Stimulated activated CD4-positive, alpha-beta T cell treated with anti-CD3 and anti-CD28 coated beads, Interleukin-4, amount 100 ng/mL, for 48 hours (primary cell): ENCODE measurements around the gene FBXL19.
"Not testable (repeated sequence)": the region's sequence is repeated elsewhere in the genome, so short reads cannot be mapped to it uniquely, and the experiment has no call there.

ENCODE experiments used
- DNase-seq, 2 donors: peaks; one replicate each; pipeline ENCODE4 v3.0.0-alpha.2; 2020; ENCODE audit warnings: low read depth in 2 of 2

The FBXL19 gene

DNA sequence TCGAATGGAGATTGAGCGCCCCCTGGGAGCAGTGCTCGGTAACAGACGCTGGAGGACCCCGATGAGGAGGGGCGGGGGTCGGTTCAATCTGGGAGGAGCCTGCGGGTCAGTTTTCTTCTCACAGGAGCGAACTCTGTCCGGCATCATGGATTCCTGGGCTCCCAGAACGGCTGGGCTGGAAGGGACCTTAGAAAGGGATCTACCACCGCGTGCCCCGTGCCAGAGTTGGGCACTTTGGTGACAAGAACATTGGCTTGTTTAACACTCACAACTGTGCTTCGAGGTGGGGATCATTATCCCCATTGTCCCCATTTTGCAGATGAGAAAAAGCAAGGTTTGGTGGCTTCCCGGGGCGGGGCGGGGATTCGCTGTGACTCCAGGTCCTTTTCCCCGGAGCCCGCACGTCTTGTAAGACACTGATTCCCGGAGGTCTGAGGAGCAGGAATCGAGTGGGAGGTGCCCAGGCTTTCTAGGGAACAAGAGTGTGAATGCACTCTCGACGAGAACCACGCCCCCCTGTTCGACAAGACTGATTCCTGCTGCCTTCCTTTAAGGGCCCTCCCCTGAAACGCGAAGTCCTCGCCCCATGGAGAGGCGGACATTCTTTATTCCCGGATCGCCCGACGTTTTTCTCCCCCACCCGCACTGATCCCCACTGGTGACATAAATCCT lies 1.5 kb upstream of the FBXL19 start:
- peak; percentile 79 to 81 for DNase-seq

DNA sequence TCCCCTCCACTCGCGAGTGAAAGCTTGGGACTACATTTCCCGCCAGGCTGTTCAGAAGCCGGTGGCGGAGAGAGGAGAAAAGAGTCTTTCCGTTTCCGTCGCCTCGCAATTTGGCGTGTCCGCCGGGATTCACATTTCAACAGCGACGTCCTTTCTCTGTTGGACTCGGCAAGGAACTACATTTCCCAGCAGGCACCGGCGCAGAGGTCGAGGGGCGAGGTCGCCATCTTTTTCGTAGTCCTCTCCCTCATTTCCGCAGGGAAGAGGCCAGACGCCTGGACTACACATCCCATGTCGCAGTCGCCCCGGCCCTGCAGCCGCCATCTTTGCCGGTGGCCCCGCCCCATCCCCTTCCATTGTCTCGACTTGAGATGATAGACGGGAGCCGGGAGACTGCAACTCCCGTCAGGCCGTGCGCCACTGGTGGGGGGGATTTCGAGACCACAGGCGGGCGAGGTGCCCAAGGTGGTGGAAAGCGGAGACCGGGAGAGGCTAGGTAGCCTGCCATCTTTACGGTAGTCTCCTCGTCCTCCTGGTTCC lies 882 bp upstream of the FBXL19 start:
- peak; percentile 98 to 99 for DNase-seq

DNA sequence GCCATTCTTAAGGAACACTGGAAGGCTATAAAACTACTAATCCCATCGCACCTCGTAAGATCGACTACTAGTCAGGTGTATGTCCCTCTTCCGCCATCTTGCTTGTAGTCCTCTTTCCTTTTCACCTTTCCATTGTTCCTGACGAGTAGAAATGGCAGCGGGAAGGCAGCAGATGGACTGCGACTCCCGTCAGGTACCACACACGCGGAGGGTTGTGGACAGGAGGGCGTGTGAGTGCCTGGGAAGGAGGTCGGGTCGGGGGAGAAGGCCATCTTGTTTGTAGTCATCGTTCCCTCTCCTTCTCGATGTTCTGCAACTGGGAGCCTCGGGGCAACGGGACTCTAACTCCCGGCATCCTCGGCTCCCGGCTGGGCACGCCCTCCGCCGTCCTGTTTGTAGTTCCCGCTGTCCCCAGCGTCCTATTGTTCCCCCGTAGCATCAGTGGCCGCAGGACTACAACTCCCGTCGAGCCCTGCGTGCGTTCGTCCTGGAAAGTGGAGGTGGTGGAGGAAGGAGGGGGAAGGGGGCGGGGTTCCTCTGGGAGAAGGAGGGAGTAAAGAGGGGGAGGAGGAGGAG lies 324 bp upstream of the FBXL19 start:
- peak; percentile 93 to 96 for DNase-seq

- no peak for DNase-seq
Measured at GRCh38 chr16:30924076-30924912, 922 bp downstream of the FBXL19 start.

GRCh38 chr16:30924913-30925631 lies 1.7 kb downstream of the FBXL19 start:
- DNase-seq = no peak

GRCh38 chr16:30925632-30925987 lies 2.2 kb downstream of the FBXL19 start:
- DNase-seq = no peak

DNA sequence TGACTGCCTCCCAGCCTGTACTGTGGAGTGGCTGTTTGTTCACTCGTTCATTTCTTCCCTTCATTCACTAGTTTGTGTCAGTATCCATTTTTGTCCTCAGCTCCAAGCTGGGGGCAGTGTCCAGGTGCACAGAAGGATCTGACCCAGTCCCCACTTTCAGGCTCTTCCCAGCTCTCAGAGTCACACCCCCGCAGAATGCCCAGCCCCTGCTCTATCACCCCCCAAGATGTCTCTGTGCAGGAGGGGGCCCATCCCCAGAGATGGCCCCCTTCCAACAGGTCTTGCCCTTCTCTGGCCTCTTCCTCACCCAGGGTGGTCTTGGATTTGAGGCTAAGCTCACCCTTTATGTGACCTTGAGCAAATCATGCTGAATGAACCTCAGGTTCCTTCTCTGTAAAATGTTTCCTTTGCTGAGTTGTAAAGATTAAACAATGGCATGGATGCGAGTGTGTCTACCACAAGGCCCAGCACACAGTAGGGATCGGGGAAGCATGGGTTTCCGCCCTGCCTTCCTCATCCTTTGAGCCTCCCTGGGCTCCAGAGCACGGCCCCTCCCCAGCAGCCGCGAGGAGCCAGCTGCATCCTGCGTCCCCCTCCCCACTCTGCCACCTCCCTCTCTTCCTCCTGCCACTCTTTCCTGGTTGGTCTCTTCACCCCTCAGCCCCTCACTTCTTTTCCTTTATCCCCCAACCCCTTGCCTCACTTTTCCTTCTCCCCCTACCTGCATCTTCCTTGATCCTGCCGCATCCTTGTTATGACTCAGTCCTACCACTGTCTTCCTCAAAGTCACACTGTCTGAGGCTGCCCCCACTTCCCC lies 2.8 kb downstream of the FBXL19 start:
- DNase-seq = no peak

DNA sequence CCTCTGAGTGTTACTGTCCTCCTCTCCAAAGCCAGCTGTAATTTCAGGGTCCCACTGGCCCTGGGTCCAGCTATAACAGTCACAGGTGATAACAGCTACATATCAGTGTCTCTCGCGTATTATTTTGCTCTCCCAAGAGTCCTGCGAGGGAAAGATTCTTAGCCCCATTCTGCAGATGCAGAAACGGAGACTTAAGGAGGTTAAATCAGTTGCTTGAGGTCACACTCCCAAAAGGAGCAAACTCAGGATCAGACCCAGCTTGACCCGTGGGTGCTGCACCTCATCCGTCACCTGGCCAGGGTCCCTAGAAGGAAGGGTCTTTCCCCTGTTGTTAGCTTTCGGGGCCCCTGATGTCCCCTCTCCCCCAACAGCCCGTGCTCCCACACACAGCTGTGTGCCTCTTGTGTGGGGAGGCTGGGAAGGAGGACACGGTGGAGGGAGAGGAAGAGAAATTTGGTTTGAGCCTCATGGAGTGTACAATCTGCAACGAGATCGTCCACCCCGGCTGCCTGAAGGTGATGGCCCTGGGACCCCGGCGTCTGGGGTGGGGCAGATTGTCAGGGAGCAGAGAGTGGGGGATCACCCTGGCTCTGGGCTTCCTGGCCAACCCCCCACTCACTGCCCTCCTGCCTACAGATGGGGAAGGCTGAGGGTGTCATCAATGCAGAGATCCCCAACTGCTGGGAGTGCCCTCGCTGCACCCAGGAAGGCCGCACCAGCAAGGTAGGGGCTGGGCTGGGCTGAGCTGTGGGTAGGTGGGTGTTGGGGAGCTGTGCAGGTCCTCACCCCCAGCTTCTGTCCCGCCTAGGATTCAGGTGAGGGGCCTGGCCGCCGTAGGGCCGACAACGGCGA lies 3.8 kb downstream of the FBXL19 start:
- DNase-seq = no peak

GRCh38 chr16:30927789-30928378 lies 4.5 kb downstream of the FBXL19 start:
- peak in 1 of 2 donors; percentile 19 for DNase-seq

- no peak for DNase-seq
Measured at GRCh38 chr16:30928390-30928789, 5.0 kb downstream of the FBXL19 start.

DNA sequence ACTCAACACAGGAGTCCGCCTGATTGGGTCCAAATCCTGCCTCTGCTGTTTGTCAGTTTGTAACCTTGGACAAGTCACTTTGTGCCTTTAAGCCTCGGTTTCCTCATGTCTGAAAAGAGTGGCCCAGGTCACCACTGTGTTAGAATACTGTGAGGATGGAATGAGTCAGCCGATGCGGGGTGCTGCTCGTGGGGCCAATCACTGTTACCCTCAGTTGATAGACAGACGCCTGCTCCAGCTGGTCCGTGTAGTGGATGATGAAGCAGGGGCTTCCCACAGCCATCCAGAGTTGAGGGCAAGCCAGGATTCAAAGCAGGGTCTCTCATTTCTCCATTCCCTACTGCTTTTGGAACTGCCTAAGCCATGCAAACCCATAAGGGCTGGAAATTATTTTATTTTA lies 5.8 kb downstream of the FBXL19 start:
- no peak for DNase-seq

DNA sequence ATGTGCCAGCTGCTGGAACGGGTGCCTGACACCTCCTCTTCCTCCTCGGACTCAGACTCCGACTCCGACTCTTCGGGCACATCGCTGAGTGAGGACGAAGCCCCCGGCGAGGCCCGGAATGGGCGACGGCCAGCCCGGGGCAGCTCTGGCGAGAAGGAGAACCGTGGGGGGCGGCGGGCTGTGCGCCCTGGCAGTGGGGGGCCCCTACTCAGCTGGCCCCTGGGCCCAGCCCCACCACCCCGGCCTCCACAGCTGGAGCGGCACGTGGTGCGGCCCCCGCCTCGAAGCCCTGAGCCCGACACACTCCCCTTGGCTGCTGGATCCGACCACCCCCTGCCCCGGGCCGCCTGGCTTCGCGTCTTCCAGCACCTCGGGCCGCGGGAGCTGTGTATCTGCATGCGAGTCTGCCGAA lies 6.8 kb downstream of the FBXL19 start:
- no peak for DNase-seq

DNA sequence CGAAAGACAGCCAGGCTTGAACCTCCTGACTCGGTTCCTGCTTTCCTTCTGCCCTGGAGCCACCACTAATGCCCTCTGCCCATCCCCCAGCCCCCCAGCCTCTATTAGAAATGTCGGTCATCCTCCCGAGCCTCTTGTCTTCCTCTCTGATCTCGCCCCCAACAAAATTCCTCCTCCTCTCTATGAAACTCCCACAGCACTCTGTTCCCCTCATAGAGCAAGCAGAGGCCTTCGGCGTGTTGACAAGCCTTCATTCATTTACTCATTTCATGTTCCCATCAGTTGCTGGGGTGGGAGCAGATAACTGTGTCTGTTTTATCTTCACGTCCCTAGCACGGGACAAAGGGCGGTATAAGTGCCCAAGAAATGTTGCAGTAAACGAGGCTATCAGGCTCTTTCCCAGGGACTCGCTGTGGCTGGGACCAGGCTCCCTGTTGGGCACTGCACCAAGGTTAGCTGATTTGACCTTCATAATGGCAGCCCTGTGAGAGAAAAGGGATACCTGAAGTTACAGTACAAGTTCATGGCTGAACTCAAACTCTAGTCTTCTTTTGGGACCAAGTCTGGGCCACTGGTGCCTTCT lies 7.8 kb downstream of the FBXL19 start:
- no peak for DNase-seq

DNA sequence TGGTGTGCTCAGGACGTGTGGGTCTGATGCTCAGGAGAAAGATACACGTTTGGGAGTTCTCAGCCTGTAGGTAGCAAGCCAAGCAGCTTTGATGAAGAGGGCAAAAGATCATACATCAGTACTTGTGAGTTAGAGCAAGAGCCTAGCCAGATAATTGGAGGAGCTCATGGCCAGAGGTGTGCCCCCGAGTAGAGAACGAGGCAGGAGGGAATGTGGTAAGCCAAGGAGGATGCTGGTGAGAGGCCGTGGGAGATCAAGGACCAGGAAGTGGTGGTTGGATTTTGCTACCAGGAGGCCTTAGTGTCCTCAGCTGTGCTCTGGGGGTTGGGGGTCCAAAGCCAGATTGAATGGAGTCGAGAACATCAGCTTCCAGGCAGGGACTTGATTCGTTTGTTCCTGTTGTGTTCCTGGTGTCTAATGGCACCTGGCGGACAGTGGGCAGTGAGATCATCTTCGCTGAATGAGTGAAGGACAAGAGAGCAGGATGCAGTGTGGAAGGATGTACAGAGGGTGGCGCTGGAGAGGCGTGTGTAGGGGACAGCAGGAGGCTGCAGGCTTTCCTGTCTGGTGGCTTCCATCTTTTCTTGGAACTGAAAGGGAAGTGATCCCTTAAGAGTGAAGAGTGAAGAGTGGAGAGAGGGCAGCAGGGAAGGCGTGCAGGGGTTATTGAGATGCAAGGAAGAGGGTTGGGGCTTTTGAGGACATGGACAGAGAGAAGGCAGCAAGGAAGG lies 11.6 kb downstream of the FBXL19 start:
- DNase-seq = no peak

DNA sequence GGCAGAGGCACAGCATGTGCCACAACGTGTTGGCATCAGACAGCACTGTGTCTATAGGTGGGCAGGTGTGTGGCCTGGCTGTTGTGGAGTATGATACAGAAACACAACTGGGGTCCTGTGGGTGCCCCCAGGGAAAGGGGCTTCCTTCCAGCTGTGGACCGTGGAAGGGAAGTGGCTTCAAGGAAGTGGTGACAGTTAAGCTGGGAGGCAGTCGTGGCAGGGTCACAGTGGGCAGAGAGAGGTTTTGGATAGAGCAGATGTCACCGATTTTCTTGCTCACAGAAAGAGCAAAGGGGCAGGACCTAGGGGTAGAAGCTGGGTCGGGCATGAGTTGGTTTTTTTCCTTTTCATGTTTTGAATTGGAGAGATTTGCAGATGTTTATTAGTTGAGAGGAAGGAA lies 14.3 kb downstream of the FBXL19 start:
- no peak for DNase-seq

GRCh38 chr16:30939571-30939970 lies 16.2 kb downstream of the FBXL19 start:
- not testable (repeated sequence) for DNase-seq

DNA sequence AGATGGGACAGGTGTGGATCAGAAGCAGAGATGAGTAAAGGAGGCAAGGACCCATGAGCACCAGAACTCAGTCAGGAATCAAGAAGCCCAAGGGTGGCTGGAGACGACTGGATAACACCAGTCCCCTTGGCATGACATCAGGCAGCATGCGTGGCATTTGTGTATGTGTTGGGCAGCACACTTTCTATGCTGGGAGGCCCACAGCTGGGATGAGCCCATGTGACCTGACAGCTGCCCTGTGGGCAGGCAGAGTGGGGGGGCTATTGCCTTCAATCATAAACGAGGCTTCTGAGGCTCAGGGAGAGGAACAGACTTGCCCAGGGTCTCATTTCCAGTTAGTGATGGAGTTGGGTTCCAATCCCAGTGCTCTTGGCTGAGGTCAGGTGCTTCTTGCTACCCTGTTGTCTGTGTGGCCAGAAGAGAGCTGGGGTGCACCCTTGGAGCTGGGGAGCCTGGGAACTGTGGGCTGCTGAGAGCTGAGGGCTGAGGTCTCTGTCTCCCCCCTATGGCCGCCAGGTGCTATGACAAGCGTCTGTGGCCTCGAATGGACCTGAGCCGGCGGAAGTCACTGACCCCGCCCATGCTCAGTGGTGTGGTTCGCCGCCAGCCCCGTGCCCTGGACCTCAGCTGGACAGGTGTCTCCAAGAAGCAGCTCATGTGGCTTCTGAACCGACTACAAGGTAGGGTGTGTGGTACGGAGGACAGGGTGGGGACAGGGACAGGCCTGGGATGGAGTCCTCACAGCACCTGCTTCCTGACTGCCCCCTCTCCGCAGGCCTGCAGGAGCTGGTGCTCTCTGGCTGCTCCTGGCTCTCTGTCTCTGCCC lies 18.4 kb downstream of the FBXL19 start:
- DNase-seq = no peak

DNA sequence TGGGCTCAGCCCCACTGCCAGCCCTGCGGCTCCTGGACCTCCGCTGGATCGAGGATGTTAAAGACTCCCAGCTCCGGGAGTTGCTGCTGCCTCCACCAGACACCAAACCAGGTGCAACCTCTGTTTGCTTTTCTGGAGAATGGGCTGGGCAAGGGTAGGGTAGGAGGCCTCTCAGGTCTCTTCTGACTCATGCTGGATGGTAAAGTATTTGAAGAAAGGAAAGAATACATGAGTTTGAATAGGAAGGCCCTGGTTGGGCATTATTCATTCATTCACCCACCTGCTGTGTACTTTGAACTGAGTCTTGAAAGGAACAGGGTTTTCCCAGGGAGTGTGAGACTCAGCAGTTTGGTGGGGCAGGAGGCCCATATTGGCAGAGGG lies 19.0 kb downstream of the FBXL19 start:
- DNase-seq = no peak
